ENCODE data around the gene MXRA8. TPM values are rescaled to one million over a fixed set of nuclear protein-coding genes. Genes with fewer than 3 reads are reported as not detected.

The MXRA8 gene
- total and polyA plus RNA-seq, 9 of the 15 experiments (the other 6 are each of a cell fraction or from before 2014, with no cell fraction given), result 0.66 to 11.3 (median 6.3) TPM

DNA sequence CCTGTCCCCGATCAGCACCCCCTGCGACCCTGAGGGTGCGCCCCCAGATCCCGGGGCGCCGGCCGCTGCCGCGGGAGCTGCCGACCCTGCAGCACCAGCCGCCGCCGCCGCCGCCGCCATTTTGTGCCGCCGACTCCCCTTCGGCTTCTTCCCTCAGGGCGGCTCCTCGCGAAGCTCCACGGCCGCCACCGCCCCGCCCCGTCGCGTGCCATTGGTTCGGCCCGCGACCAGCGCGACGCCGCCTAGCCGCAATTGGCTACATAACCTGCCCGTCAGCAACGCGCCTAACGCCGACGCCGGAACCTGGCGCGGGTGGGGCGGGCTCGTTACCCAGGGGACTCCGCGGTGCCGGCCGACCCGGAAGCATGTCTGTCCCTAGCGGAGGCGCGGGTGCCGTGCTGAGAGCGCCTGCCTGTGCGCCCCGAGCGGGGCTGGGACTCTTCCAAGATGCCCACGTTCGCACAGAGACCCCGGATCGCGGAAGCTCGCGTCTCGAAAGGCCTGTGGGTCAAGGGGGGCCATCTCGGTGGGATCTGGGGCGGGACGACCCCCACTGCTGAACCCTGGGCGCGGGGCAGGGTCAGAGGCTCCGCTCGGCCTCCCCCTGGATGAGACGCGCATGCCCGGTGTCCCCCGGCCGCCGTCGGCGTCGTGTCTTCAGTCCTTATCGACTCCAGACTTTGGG lies 41.0 kb upstream of the MXRA8 start, which contains the start of gene CCNL2 (continued):
- TF ChIP-seq BRD4 (IDR thresholded peaks at IDR 0.05) (peak; percentile 63; the same call in 1 of the 2 replicates), GATAD2A (IDR thresholded peaks at IDR 0.05) (no peak), L3MBTL2 (IDR thresholded peaks at IDR 0.05) (peak; percentile 85), ZBTB8A (IDR thresholded peaks at IDR 0.05; ENCODE audit: partially characterized antibody) (no peak), RNF2 (IDR thresholded peaks at IDR 0.05) (peak; percentile 69), JUNB (CRISPR knock-in tag; conservative IDR thresholded peaks at IDR 0.05) (no peak), HMG20B (CRISPR knock-in tag; IDR thresholded peaks at IDR 0.05) (no peak), CXXC5 (CRISPR knock-in tag; IDR thresholded peaks at IDR 0.05) (peak; percentile 100), ELF2 (CRISPR knock-in tag; IDR thresholded peaks at IDR 0.05) (peak; percentile 98), MYBL2 (IDR thresholded peaks at IDR 0.05; ENCODE audit: low read depth) (no peak), MYBL2 (CRISPR knock-in tag; IDR thresholded peaks at IDR 0.05; ENCODE audit: borderline replicate concordance) (no peak), NEUROD1 (IDR thresholded peaks at IDR 0.05; ENCODE audit: borderline replicate concordance, low read depth, low read length, partially characterized antibody) (peak; percentile 98)
- TF ChIP-seq, protein P1, sequence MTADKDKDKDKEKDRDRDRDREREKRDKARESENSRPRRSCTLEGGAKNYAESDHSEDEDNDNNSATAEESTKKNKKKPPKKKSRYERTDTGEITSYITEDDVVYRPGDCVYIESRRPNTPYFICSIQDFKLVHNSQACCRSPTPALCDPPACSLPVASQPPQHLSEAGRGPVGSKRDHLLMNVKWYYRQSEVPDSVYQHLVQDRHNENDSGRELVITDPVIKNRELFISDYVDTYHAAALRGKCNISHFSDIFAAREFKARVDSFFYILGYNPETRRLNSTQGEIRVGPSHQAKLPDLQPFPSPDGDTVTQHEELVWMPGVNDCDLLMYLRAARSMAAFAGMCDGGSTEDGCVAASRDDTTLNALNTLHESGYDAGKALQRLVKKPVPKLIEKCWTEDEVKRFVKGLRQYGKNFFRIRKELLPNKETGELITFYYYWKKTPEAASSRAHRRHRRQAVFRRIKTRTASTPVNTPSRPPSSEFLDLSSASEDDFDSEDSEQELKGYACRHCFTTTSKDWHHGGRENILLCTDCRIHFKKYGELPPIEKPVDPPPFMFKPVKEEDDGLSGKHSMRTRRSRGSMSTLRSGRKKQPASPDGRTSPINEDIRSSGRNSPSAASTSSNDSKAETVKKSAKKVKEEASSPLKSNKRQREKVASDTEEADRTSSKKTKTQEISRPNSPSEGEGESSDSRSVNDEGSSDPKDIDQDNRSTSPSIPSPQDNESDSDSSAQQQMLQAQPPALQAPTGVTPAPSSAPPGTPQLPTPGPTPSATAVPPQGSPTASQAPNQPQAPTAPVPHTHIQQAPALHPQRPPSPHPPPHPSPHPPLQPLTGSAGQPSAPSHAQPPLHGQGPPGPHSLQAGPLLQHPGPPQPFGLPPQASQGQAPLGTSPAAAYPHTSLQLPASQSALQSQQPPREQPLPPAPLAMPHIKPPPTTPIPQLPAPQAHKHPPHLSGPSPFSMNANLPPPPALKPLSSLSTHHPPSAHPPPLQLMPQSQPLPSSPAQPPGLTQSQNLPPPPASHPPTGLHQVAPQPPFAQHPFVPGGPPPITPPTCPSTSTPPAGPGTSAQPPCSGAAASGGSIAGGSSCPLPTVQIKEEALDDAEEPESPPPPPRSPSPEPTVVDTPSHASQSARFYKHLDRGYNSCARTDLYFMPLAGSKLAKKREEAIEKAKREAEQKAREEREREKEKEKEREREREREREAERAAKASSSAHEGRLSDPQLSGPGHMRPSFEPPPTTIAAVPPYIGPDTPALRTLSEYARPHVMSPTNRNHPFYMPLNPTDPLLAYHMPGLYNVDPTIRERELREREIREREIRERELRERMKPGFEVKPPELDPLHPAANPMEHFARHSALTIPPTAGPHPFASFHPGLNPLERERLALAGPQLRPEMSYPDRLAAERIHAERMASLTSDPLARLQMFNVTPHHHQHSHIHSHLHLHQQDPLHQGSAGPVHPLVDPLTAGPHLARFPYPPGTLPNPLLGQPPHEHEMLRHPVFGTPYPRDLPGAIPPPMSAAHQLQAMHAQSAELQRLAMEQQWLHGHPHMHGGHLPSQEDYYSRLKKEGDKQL (CRISPR knock-in tag; IDR thresholded peaks at IDR 0.05; ENCODE audit: borderline replicate concordance), result no peak
- TF ChIP-seq, protein P2, sequence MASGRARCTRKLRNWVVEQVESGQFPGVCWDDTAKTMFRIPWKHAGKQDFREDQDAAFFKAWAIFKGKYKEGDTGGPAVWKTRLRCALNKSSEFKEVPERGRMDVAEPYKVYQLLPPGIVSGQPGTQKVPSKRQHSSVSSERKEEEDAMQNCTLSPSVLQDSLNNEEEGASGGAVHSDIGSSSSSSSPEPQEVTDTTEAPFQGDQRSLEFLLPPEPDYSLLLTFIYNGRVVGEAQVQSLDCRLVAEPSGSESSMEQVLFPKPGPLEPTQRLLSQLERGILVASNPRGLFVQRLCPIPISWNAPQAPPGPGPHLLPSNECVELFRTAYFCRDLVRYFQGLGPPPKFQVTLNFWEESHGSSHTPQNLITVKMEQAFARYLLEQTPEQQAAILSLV (tag; IDR thresholded peaks at IDR 0.05), result no peak
- TF ChIP-seq, protein P3, sequence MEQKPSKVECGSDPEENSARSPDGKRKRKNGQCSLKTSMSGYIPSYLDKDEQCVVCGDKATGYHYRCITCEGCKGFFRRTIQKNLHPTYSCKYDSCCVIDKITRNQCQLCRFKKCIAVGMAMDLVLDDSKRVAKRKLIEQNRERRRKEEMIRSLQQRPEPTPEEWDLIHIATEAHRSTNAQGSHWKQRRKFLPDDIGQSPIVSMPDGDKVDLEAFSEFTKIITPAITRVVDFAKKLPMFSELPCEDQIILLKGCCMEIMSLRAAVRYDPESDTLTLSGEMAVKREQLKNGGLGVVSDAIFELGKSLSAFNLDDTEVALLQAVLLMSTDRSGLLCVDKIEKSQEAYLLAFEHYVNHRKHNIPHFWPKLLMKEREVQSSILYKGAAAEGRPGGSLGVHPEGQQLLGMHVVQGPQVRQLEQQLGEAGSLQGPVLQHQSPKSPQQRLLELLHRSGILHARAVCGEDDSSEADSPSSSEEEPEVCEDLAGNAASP (IDR thresholded peaks at IDR 0.05), result no peak
- TF ChIP-seq, protein P4, sequence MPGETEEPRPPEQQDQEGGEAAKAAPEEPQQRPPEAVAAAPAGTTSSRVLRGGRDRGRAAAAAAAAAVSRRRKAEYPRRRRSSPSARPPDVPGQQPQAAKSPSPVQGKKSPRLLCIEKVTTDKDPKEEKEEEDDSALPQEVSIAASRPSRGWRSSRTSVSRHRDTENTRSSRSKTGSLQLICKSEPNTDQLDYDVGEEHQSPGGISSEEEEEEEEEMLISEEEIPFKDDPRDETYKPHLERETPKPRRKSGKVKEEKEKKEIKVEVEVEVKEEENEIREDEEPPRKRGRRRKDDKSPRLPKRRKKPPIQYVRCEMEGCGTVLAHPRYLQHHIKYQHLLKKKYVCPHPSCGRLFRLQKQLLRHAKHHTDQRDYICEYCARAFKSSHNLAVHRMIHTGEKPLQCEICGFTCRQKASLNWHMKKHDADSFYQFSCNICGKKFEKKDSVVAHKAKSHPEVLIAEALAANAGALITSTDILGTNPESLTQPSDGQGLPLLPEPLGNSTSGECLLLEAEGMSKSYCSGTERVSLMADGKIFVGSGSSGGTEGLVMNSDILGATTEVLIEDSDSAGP (CRISPR knock-in tag; IDR thresholded peaks at IDR 0.05), result no peak
- TF ChIP-seq, protein P5, sequence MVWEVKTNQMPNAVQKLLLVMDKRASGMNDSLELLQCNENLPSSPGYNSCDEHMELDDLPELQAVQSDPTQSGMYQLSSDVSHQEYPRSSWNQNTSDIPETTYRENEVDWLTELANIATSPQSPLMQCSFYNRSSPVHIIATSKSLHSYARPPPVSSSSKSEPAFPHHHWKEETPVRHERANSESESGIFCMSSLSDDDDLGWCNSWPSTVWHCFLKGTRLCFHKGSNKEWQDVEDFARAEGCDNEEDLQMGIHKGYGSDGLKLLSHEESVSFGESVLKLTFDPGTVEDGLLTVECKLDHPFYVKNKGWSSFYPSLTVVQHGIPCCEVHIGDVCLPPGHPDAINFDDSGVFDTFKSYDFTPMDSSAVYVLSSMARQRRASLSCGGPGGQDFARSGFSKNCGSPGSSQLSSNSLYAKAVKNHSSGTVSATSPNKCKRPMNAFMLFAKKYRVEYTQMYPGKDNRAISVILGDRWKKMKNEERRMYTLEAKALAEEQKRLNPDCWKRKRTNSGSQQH (CRISPR knock-in tag; IDR thresholded peaks at IDR 0.05), result no peak
